ENCODE data around the gene IL27RA.

GRCh38 chr19:14054721-14055120 lies 23.2 kb downstream of the IL27RA start:
- no peak for TF ChIP-seq EZH2phosphoT487 (IDR thresholded peaks at IDR 0.05; ENCODE audit: borderline replicate concordance, low read depth, low read length)
- no peak for TF ChIP-seq CTCF (conservative IDR thresholded peaks at IDR 0.05; ENCODE audit: low read length)

Data from OCI-LY7 (cell line).